ENCODE measurements around the gene PCDHGA1.

- TF ChIP-seq SP1 (IDR thresholded peaks at IDR 0.05) (no peak), CTCF (IDR thresholded peaks at IDR 0.05; ENCODE audit: low read depth, low read length, missing input control) (no peak), RAD21 (IDR thresholded peaks at IDR 0.05) (no peak), YY1 (IDR thresholded peaks at IDR 0.05) (no peak), TAF1 (conservative IDR thresholded peaks at IDR 0.05) (no peak)
Observed at GRCh38 chr5:141440341-141440740, 110.0 kb downstream of the PCDHGA1 start.

Data from liver (tissue), 3 donors.